SK-N-SH (cell line): ENCODE results near the gene CCDC34.

ENCODE experiments used
- CTCF ChIP-seq: fragments of 200-600 bp; sonication (generic); IDR thresholded peaks from 2 replicates; pipeline ENCODE4 v1.6.1; 2017; ENCODE audit warnings: antibody characterized with exemption, mild to moderate bottlenecking, moderate library complexity
- EP300 ChIP-seq, 2 experiments: IDR thresholded peaks; 2 replicates each; pipeline versions ENCODE4 v1.4.0 to v1.6.1; 2012; ENCODE audit warnings: borderline replicate concordance in 1 of 2, low read depth in 1 of 2, low read length in 1 of 2
- GABPA ChIP-seq: IDR thresholded peaks from 2 replicates; pipeline ENCODE4 v1.4.0; 2012; ENCODE audit warnings: low read depth, mild to moderate bottlenecking
- JUND ChIP-seq: IDR thresholded peaks from 2 replicates; pipeline ENCODE4 v1.4.0; 2012
- RCOR1 ChIP-seq: fragments of 150-350 bp; IDR thresholded peaks from 2 replicates; pipeline ENCODE4 v1.6.1; 2017; ENCODE audit warnings: antibody characterized with exemption, low read length
- RXRA ChIP-seq: IDR thresholded peaks from 2 replicates; pipeline ENCODE4 v1.4.0; 2012; ENCODE audit warnings: low read depth, mild to moderate bottlenecking, borderline replicate concordance
- TAF1 ChIP-seq: IDR thresholded peaks from 2 replicates; pipeline ENCODE4 v1.6.1; 2012; ENCODE audit warnings: low read depth, mild to moderate bottlenecking, low read length, moderate library complexity, borderline replicate concordance
- TEAD4 ChIP-seq: IDR thresholded peaks from 2 replicates; pipeline ENCODE4 v1.4.0; 2012; ENCODE audit warnings: mild to moderate bottlenecking, borderline replicate concordance; ENCODE audit not compliant: insufficient read depth
- USF2 ChIP-seq: fragments of 150-350 bp; IDR thresholded peaks from 2 replicates; pipeline ENCODE4 v1.6.1; 2017; ENCODE audit warnings: antibody characterized with exemption, low read length, low read depth, borderline replicate concordance

GRCh38 chr11:27319072-27319471 is 43.9 kb downstream of the CCDC34 start:
- TF ChIP-seq TEAD4 (no peak), CTCF (no peak), TAF1 (no peak), GABPA (no peak), USF2 (no peak), JUND (no peak), RCOR1 (no peak), EP300 (IDR thresholded peaks at IDR 0.05; ENCODE audit: borderline replicate concordance in 1 of 2, low read depth in 1 of 2, low read length in 1 of 2) (no peak), RXRA (no peak)
